SK-N-SH (cell line): Measurements from ENCODE around the gene SLC22A6. TPM values are rescaled to one million over a fixed set of nuclear protein-coding genes. Genes with fewer than 3 reads are reported as not detected.
A peak's percentile ranks its signal among the peaks of the same experiment; 100 is the strongest.

ENCODE experiments used
- CTCF ChIA-PET: fragments of 300-600, 350-600 bp; formaldehyde crosslinking; extraction: SDS; loops from one replicate; lab custom pipeline; 2021; lab: Yijun Ruan, JAX
- POLR2A ChIA-PET: fragments of 350-600 bp; sonication (Branson Sonifier 250); formaldehyde crosslinking; extraction: SDS; loops from one replicate; lab custom pipeline; 2020; ENCODE audit warnings: antibody characterized with exemption, inconsistent platforms; lab: Yijun Ruan, JAX
- DNase-seq: peaks from one replicate; pipeline ENCODE4 v3.0.0; 2012
- H2AFZ ChIP-seq: fragments of 200-600 bp; sonication (generic); 2 replicates; pipeline ENCODE4 v1.8.1; 2016; ENCODE audit warnings: antibody characterized with exemption, mild to moderate bottlenecking, low read depth
- H3F3A ChIP-seq: fragments of 200-600 bp; sonication (generic); replicated peaks from 2 replicates; pipeline ENCODE3; 2016; ENCODE audit warnings: antibody characterized with exemption, mild to moderate bottlenecking; ENCODE audit not compliant: insufficient read depth
- H3K27ac ChIP-seq, 2 experiments: fragments of 200-500 bp in 1 of 2; fragments of 200-600 bp in 1 of 2; sonication (Bioruptor generic) in 1 of 2; sonication (generic), shearing (Covaris generic) in 1 of 2; 2 replicates each; pipeline versions ENCODE4 v1.5.1 to v1.6.1; 2014 to 2016; ENCODE audit warnings: low read depth in 2 of 2, inconsistent platforms in 1 of 2, low read length in 1 of 2, mild to moderate bottlenecking in 1 of 2, mixed read lengths in 1 of 2
- H3K27me3 ChIP-seq: fragments of 200-600 bp; sonication (generic), shearing (Covaris generic); 2 replicates; pipeline ENCODE4 v1.6.1; 2016; ENCODE audit warnings: mixed run types; ENCODE audit not compliant: insufficient read depth
- H3K36me3 ChIP-seq, 2 experiments: fragments of 200-500 bp in 1 of 2; fragments of 200-600 bp in 1 of 2; sonication (Bioruptor generic) in 1 of 2; sonication (generic) in 1 of 2; replicated peaks in 1 of 2; 2 replicates each; pipeline versions ENCODE3 to v1.5.1; 2014 to 2016; ENCODE audit warnings: low read length in 1 of 2, mild to moderate bottlenecking in 1 of 2; ENCODE audit not compliant: insufficient read depth in 2 of 2, control insufficient read depth in 1 of 2
- H3K4me1 ChIP-seq, 2 experiments: fragments of 200-500 bp in 1 of 2; fragments of 200-600 bp in 1 of 2; sonication (Bioruptor generic) in 1 of 2; sonication (generic), shearing (Covaris generic) in 1 of 2; 2 replicates each; pipeline versions ENCODE4 v1.5.1 to v1.6.1; 2014 to 2016; ENCODE audit warnings: low read depth in 1 of 2, low read length in 1 of 2, mixed run types in 1 of 2; ENCODE audit not compliant: insufficient read depth in 2 of 2, control insufficient read depth in 1 of 2
- H3K4me2 ChIP-seq: fragments of 200-600 bp; sonication (generic), shearing (Covaris generic); 2 replicates; pipeline ENCODE4 v1.6.1; 2017; ENCODE audit warnings: mixed run types
- H3K4me3 ChIP-seq, 2 experiments: fragments of 200-500 bp in 1 of 2; fragments of 200-600 bp in 1 of 2; sonication (Bioruptor generic) in 1 of 2; sonication (generic), shearing (Covaris generic) in 1 of 2; 2 replicates each; pipeline versions ENCODE4 v1.5.1 to v1.8.1; 2014 to 2016; ENCODE audit warnings: low read depth in 2 of 2, inconsistent platforms in 1 of 2, low read length in 1 of 2, mild to moderate bottlenecking in 1 of 2, mixed read lengths in 1 of 2, moderate library complexity in 1 of 2
- H3K79me2 ChIP-seq: fragments of 200-600 bp; sonication (generic); 2 replicates; pipeline ENCODE4 v1.8.1; 2017; ENCODE audit warnings: mild to moderate bottlenecking; ENCODE audit not compliant: insufficient read depth
- H3K9ac ChIP-seq: fragments of 200-600 bp; sonication (generic); 2 replicates; pipeline ENCODE4 v1.6.1; 2017; ENCODE audit warnings: mixed run types
- H3K9me2 ChIP-seq: fragments of 200-600 bp; sonication (generic); 2 replicates; pipeline ENCODE4 v1.6.1; 2017; ENCODE audit warnings: mixed run types
- H3K9me3 ChIP-seq: fragments of 200-600 bp; sonication (generic); 2 replicates; pipeline ENCODE4 v1.6.1; 2017; ENCODE audit warnings: mixed run types, mild to moderate bottlenecking, moderate library complexity
- H4K20me1 ChIP-seq: fragments of 200-600 bp; sonication (generic); 2 replicates; pipeline ENCODE4 v1.6.1; 2017; ENCODE audit warnings: mild to moderate bottlenecking, mixed run types; ENCODE audit not compliant: insufficient read depth
- EP300 ChIP-seq, 2 experiments: IDR thresholded peaks; 2 replicates each; pipeline versions ENCODE4 v1.4.0 to v1.6.1; 2012; ENCODE audit warnings: borderline replicate concordance in 1 of 2, low read depth in 1 of 2, low read length in 1 of 2
- FOXJ3 ChIP-seq: sonication (generic); formaldehyde crosslinking; IDR thresholded peaks from 2 replicates; pipeline ENCODE4 v1.5.1; 2020; ENCODE audit warnings: mild to moderate bottlenecking, missing genetic modification reagents
- GATA2 ChIP-seq: sonication (generic); formaldehyde crosslinking; IDR thresholded peaks from 2 replicates; pipeline ENCODE4 v1.5.0; 2020; ENCODE audit warnings: mild to moderate bottlenecking, missing genetic modification reagents
- POLR2AphosphoS5 ChIP-seq: IDR thresholded peaks from 2 replicates; pipeline ENCODE4 v1.6.1; 2012; ENCODE audit warnings: low read depth, low read length
- RAD21 ChIP-seq: IDR thresholded peaks from 2 replicates; pipeline ENCODE4 v1.6.1; 2012; ENCODE audit warnings: mild to moderate bottlenecking, low read length
- RCOR1 ChIP-seq: fragments of 150-350 bp; IDR thresholded peaks from 2 replicates; pipeline ENCODE4 v1.6.1; 2017; ENCODE audit warnings: antibody characterized with exemption, low read length
- TAF1 ChIP-seq: IDR thresholded peaks from 2 replicates; pipeline ENCODE4 v1.6.1; 2012; ENCODE audit warnings: low read depth, mild to moderate bottlenecking, low read length, moderate library complexity, borderline replicate concordance
- TCF12 ChIP-seq: IDR thresholded peaks from 2 replicates; pipeline ENCODE4 v1.4.0; 2012
- YY1 ChIP-seq: IDR thresholded peaks from 2 replicates; pipeline ENCODE4 v1.4.0; 2012; ENCODE audit warnings: low read depth, mild to moderate bottlenecking
- WGBS: methylation state at CpG from one replicate; pipeline ENCODE4 v1.1.6; 2017; ENCODE audit warnings: low lambda C conversion rate; 5-methylcytosine and 5-hydroxymethylcytosine counted together
- polyA plus RNA-seq, 3 experiments: library from polyadenylated mRNA; depleted of rRNA; stranded (reverse); fragments of >200 nt; gene quantifications; 2 replicates each; pipeline ENCODE4 v1.2.3, GENCODE V29; 2012
- TF ChIP-seq, protein P1 (sequence below): IDR thresholded peaks from 2 replicates; pipeline ENCODE4 v1.6.1; 2012; ENCODE audit warnings: mild to moderate bottlenecking, low read depth, low read length, moderate library complexity
- TF ChIP-seq, protein P2 (sequence below): fragments of 150-350 bp; IDR thresholded peaks from 2 replicates; pipeline ENCODE4 v1.6.1; 2017; ENCODE audit warnings: antibody characterized with exemption, low read length, low read depth, borderline replicate concordance
- TF ChIP-seq, protein P3 (sequence below): fragments of 150-350 bp; IDR thresholded peaks from 2 replicates; pipeline ENCODE4 v1.6.1; 2016; ENCODE audit warnings: mild to moderate bottlenecking, low read depth, low read length

SLC22A6 gene
- polyA plus RNA-seq, 1 of the 3 experiments (the other 2 are of a cell fraction), result not detected

- CTCF ChIA-PET, result interaction anchor here (1.0 to 6.9 kb wide), 7 partner anchors 11 to 105 kb away, joined by 4 to 54 read pairs (median 6); no protein-coding TSS in a partner anchor
- DNase-seq, result peak; percentile 63
- no peaks in the 10 kb centered on the region for H3K36me3 ChIP-seq
- no peaks in the 10 kb centered on the region for H3K9me2 ChIP-seq
- H2AFZ ChIP-seq, result no peak overlapping the region
- peaks cover 0 to 28% of the 10 kb centered on the region in 2 experiments; a peak in 1 of 4 replicates for H3K4me1 ChIP-seq
- no peaks in the 10 kb centered on the region for H3K79me2 ChIP-seq
- TF ChIP-seq RAD21, result peak; percentile 20; the same call in 1 of the 2 replicates
- TF ChIP-seq, protein P1, sequence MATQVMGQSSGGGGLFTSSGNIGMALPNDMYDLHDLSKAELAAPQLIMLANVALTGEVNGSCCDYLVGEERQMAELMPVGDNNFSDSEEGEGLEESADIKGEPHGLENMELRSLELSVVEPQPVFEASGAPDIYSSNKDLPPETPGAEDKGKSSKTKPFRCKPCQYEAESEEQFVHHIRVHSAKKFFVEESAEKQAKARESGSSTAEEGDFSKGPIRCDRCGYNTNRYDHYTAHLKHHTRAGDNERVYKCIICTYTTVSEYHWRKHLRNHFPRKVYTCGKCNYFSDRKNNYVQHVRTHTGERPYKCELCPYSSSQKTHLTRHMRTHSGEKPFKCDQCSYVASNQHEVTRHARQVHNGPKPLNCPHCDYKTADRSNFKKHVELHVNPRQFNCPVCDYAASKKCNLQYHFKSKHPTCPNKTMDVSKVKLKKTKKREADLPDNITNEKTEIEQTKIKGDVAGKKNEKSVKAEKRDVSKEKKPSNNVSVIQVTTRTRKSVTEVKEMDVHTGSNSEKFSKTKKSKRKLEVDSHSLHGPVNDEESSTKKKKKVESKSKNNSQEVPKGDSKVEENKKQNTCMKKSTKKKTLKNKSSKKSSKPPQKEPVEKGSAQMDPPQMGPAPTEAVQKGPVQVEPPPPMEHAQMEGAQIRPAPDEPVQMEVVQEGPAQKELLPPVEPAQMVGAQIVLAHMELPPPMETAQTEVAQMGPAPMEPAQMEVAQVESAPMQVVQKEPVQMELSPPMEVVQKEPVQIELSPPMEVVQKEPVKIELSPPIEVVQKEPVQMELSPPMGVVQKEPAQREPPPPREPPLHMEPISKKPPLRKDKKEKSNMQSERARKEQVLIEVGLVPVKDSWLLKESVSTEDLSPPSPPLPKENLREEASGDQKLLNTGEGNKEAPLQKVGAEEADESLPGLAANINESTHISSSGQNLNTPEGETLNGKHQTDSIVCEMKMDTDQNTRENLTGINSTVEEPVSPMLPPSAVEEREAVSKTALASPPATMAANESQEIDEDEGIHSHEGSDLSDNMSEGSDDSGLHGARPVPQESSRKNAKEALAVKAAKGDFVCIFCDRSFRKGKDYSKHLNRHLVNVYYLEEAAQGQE, result no peak
- POLR2A ChIA-PET, result no interaction called here
- H3K4me3 ChIP-seq, result no peak overlapping the region
- 23% methylated on average over 4 of the region's 4 CpGs for WGBS
- no peaks in the 10 kb centered on the region for H3K27me3 ChIP-seq
- H3K9ac ChIP-seq, result no peak overlapping the region
- no peaks in the 10 kb centered on the region for H4K20me1 ChIP-seq
- no peaks in the 10 kb centered on the region for H3F3A ChIP-seq
- no peak overlapping the region for H3K27ac ChIP-seq
- H3K4me2 ChIP-seq, result no peak overlapping the region
- no peaks in the 10 kb centered on the region for H3K9me3 ChIP-seq
These were observed 54.6 kb downstream of the SLC22A6 start for GRCh38 chr11:62930157-62930556.

DNA sequence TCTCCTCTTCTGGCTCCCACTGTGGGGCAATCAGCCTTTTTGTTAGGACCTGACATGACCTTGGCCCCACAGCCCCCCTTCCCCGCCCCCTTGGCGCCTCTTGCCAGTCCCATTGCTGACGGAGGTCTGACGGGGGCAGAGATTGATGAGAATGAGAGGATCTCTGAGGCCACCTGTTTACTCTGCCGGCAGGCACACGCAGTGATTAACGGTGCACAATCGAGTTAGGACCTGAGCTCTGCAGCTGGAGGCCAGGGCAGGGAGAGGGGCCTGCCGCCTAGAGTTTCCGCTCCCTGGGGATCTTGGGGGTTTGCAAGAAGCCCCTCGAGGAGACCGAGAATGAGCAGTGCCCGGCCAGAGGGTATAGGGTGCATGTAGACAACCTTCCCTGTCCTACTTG lies 56.8 kb downstream of the SLC22A6 start:
- peaks cover 0 to 28% of the 10 kb centered on the region in 2 experiments; a peak in 1 of 4 replicates for H3K4me1 ChIP-seq
- ChIA-PET POLR2A (no interaction called here), CTCF (interaction anchor here (3.9 to 6.9 kb wide), 3 partner anchors 21 to 95 kb away, joined by 21 to 54 read pairs (median 22); no protein-coding TSS in a partner anchor)
- DNase-seq, result peak; percentile 82
- H3K4me3 ChIP-seq, result no peak overlapping the region
- no peaks in the 10 kb centered on the region for H3K9me3 ChIP-seq
- no peaks in the 10 kb centered on the region for H3K36me3 ChIP-seq
- H3K9me2 ChIP-seq, result no peaks in the 10 kb centered on the region
- TF ChIP-seq GATA2 (CRISPR knock-in tag) (peak; percentile 22; the same call in 1 of the 2 replicates), TAF1 (no peak), FOXJ3 (CRISPR knock-in tag) (peak; percentile 64; the same call in 1 of the 2 replicates), TCF12 (no peak), EP300 (IDR thresholded peaks at IDR 0.05; ENCODE audit: borderline replicate concordance in 1 of 2, low read depth in 1 of 2, low read length in 1 of 2) (peak in 1 of 2 experiments; percentile 54; a peak in 2 of 4 replicates), YY1 (no peak), RCOR1 (0 out of 2 replicates have a peak, but pooled peaks have one; percentile 38), POLR2AphosphoS5 (no peak)
- TF ChIP-seq, protein P2, sequence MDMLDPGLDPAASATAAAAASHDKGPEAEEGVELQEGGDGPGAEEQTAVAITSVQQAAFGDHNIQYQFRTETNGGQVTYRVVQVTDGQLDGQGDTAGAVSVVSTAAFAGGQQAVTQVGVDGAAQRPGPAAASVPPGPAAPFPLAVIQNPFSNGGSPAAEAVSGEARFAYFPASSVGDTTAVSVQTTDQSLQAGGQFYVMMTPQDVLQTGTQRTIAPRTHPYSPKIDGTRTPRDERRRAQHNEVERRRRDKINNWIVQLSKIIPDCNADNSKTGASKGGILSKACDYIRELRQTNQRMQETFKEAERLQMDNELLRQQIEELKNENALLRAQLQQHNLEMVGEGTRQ, result no peak
- TF ChIP-seq, protein P3, sequence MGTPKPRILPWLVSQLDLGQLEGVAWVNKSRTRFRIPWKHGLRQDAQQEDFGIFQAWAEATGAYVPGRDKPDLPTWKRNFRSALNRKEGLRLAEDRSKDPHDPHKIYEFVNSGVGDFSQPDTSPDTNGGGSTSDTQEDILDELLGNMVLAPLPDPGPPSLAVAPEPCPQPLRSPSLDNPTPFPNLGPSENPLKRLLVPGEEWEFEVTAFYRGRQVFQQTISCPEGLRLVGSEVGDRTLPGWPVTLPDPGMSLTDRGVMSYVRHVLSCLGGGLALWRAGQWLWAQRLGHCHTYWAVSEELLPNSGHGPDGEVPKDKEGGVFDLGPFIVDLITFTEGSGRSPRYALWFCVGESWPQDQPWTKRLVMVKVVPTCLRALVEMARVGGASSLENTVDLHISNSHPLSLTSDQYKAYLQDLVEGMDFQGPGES, result no peak
- TF ChIP-seq, all 33 proteins: peak for 4
- H3K79me2 ChIP-seq, result no peaks in the 10 kb centered on the region
- H3K27ac ChIP-seq, result no peak overlapping the region
- no peak overlapping the region for H3K4me2 ChIP-seq
- WGBS, result 37% methylated on average over 13 of the region's 13 CpGs
- H3K27me3 ChIP-seq, result no peaks in the 10 kb centered on the region
- H2AFZ ChIP-seq, result no peak overlapping the region
- H3K9ac ChIP-seq, result no peak overlapping the region
- no peaks in the 10 kb centered on the region for H4K20me1 ChIP-seq
- H3F3A ChIP-seq, result no peaks in the 10 kb centered on the region
